Mammary epithelial cell (primary cell): ENCODE data around the gene NFXL1.

Experiments used
- EZH2 ChIP-seq: IDR thresholded peaks from 2 replicates; pipeline ENCODE4 v1.6.1; 2012; ENCODE audit warnings: low read length, inconsistent platforms, borderline replicate concordance
- TF ChIP-seq, protein P1 (sequence below), 2 donors: IDR thresholded peaks in 1 of 2; conservative IDR thresholded peaks in 1 of 2; 2 replicates each; pipeline ENCODE4 v1.5.1; 2011 to 2012; ENCODE audit warnings: inconsistent platforms in 2 of 2, low read length in 2 of 2, mild to moderate bottlenecking in 2 of 2, control low read depth in 1 of 2, low read depth in 1 of 2; ENCODE audit not compliant: insufficient read depth in 1 of 2; ENCODE audit errors: extremely low read depth in 1 of 2

DNA sequence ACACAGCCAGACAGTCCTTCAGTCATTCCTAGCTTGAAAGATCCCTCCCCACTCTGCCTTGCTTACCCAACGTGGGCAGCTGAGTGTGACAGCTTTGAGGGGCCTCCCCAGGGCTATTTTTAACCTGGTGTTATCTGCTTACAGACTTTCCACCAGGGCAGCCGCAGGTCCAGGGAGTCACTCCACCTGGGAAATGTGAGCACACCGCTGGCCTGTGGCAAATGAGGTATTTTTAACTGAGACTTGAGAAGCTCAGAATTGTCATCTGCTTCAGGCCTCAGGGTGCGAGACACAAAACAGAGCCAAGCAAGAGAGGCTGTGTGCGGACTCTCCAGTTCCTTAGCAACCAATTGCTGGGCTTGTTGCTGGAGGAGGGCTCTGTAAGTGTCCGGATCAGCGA lies 89.5 kb downstream of the NFXL1 start:
- TF ChIP-seq, protein P1, sequence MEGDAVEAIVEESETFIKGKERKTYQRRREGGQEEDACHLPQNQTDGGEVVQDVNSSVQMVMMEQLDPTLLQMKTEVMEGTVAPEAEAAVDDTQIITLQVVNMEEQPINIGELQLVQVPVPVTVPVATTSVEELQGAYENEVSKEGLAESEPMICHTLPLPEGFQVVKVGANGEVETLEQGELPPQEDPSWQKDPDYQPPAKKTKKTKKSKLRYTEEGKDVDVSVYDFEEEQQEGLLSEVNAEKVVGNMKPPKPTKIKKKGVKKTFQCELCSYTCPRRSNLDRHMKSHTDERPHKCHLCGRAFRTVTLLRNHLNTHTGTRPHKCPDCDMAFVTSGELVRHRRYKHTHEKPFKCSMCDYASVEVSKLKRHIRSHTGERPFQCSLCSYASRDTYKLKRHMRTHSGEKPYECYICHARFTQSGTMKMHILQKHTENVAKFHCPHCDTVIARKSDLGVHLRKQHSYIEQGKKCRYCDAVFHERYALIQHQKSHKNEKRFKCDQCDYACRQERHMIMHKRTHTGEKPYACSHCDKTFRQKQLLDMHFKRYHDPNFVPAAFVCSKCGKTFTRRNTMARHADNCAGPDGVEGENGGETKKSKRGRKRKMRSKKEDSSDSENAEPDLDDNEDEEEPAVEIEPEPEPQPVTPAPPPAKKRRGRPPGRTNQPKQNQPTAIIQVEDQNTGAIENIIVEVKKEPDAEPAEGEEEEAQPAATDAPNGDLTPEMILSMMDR (conservative IDR thresholded peaks at IDR 0.05 in 1 of 2, IDR thresholded peaks at IDR 0.05 in 1 of 2; ENCODE audit: extremely low read depth in 1 of 2, insufficient read depth in 1 of 2, low read depth in 1 of 2, low read length in 2 of 2): no peak
- no peak for TF ChIP-seq EZH2
